H1 (cell line): ENCODE measurements around the gene NEUROG1. TPM values are rescaled to one million over a fixed set of nuclear protein-coding genes. Genes with fewer than 3 reads are reported as not detected.

Experiments used
- CTCF ChIA-PET: fragments of 300-600 bp; sonication (Branson Sonifier 250); formaldehyde crosslinking; loops from one replicate; lab custom pipeline; 2021; ENCODE audit not compliant: partially characterized antibody; lab: Charles Lee
- POLR2A ChIA-PET: fragments of 300-600 bp; sonication (Branson Sonifier 250); formaldehyde crosslinking; loops from one replicate; lab custom pipeline; 2021; ENCODE audit warnings: inconsistent platforms; ENCODE audit not compliant: partially characterized antibody; lab: Charles Lee
- DNase-seq, 2 experiments: peaks; one replicate each; pipeline versions ENCODE4 v3.0.0 to v3.0.0-alpha.2; 2010 to 2022; ENCODE audit warnings: low spot score in 2 of 2, low read depth in 1 of 2, mixed read lengths in 1 of 2
- FAIRE-seq: peaks from 2 replicates; lab custom pipeline; 2011; peaks lifted over from hg19 to GRCh38; lab: Jason Lieb, UNC
- H2AFZ ChIP-seq: 2 replicates; pipeline ENCODE4 v1.8.1; 2012; ENCODE audit warnings: low read length, inconsistent platforms
- H2AK5ac ChIP-seq: 2 replicates; pipeline ENCODE4 v1.6.1; 2013; ENCODE audit warnings: low read depth, low read length
- H2BK120ac ChIP-seq: replicated peaks from 2 replicates; pipeline ENCODE3; 2013; ENCODE audit warnings: low read depth, low read length, inconsistent platforms
- H2BK12ac ChIP-seq: 2 replicates; pipeline ENCODE4 v1.6.1; 2013; ENCODE audit warnings: low read depth, low read length
- H2BK15ac ChIP-seq: 2 replicates; pipeline ENCODE4 v1.6.1; 2013; ENCODE audit warnings: low read length
- H2BK20ac ChIP-seq: 2 replicates; pipeline ENCODE4 v1.6.1; 2013; ENCODE audit warnings: low read length
- H2BK5ac ChIP-seq: 2 replicates; pipeline ENCODE4 v1.6.1; 2013; ENCODE audit warnings: low read depth, low read length
- H3K14ac ChIP-seq: 2 replicates; pipeline ENCODE4 v1.6.1; 2013; ENCODE audit warnings: inconsistent platforms; ENCODE audit not compliant: insufficient read length
- H3K18ac ChIP-seq: 2 replicates; pipeline ENCODE4 v1.6.1; 2013; ENCODE audit warnings: low read length; ENCODE audit errors: extremely low read depth
- H3K23ac ChIP-seq: 2 replicates; pipeline ENCODE4 v1.6.1; 2013; ENCODE audit warnings: inconsistent platforms; ENCODE audit not compliant: insufficient read length
- H3K23me2 ChIP-seq: 2 replicates; pipeline ENCODE4 v1.6.1; 2013; ENCODE audit warnings: low read depth, low read length
- H3K27ac ChIP-seq: 2 replicates; pipeline ENCODE4 v1.6.1; 2011; ENCODE audit warnings: low read depth, low read length, inconsistent platforms
- H3K27me3 ChIP-seq, 4 experiments: replicated peaks in 1 of 4; 1 replicate in 1 of 4; 2 replicates in 3 of 4; pipeline versions ENCODE4 v1.6.1 to v1.8.1; 2011 to 2013; ENCODE audit warnings: low read length in 3 of 4, mild to moderate bottlenecking in 3 of 4, inconsistent platforms in 2 of 4, mixed read lengths in 2 of 4, moderate library complexity in 1 of 4; ENCODE audit not compliant: control insufficient read depth in 3 of 4, insufficient read depth in 3 of 4; ENCODE audit errors: extremely low read depth in 1 of 4
- H3K36me3 ChIP-seq, 4 experiments: 2 replicates each; pipeline versions ENCODE4 v1.6.1 to v1.8.1; 2011 to 2013; ENCODE audit warnings: mild to moderate bottlenecking in 4 of 4, low read length in 3 of 4, moderate library complexity in 2 of 4, control low read depth in 1 of 4, inconsistent platforms in 1 of 4; ENCODE audit not compliant: insufficient read depth in 4 of 4, control insufficient read depth in 2 of 4
- H3K4ac ChIP-seq: replicated peaks from 2 replicates; pipeline ENCODE3; 2013; ENCODE audit warnings: low read length, low read depth, mixed read lengths, inconsistent platforms; ENCODE audit not compliant: insufficient read length
- H3K4me1 ChIP-seq, 4 experiments: replicated peaks in 1 of 4; 1 replicate in 1 of 4; 2 replicates in 3 of 4; pipeline versions ENCODE4 v1.6.1 to v1.8.1; 2011 to 2013; ENCODE audit warnings: low read length in 3 of 4, inconsistent platforms in 2 of 4, mixed read lengths in 1 of 4; ENCODE audit not compliant: insufficient read depth in 4 of 4, control insufficient read depth in 3 of 4
- H3K4me2 ChIP-seq, 2 experiments: 2 replicates each; pipeline versions ENCODE4 v1.6.1 to v1.8.1; 2011 to 2013; ENCODE audit warnings: low read depth in 2 of 2, low read length in 2 of 2, control low read depth in 1 of 2, inconsistent platforms in 1 of 2, mild to moderate bottlenecking in 1 of 2; ENCODE audit not compliant: insufficient read depth in 1 of 2
- H3K4me3 ChIP-seq, 4 experiments: fragments of 200-600, 300-600 bp in 1 of 4; sonication (generic), shearing (Covaris generic), sonication (Bioruptor Twin) in 1 of 4; 2 replicates each; pipeline versions ENCODE4 v1.5.1 to v1.8.1; 2011 to 2016; ENCODE audit warnings: low read length in 4 of 4, low read depth in 3 of 4, control low read depth in 2 of 4, inconsistent platforms in 2 of 4, mild to moderate bottlenecking in 2 of 4, mixed read lengths in 1 of 4, moderate library complexity in 1 of 4; ENCODE audit not compliant: insufficient read depth in 2 of 4; ENCODE audit errors: extremely low read depth in 1 of 4
- H3K56ac ChIP-seq: replicated peaks from 2 replicates; pipeline ENCODE3; 2013; ENCODE audit warnings: low read depth, mild to moderate bottlenecking, mixed read lengths, low read length, inconsistent platforms; ENCODE audit not compliant: insufficient read length
- H3K79me1 ChIP-seq: 2 replicates; pipeline ENCODE4 v1.6.1; 2013; ENCODE audit warnings: low read depth, low read length, control low read depth
- H3K79me2 ChIP-seq, 2 experiments: 2 replicates each; pipeline versions ENCODE4 v1.6.1 to v1.8.1; 2012 to 2013; ENCODE audit warnings: low read length in 2 of 2, mild to moderate bottlenecking in 2 of 2, inconsistent platforms in 1 of 2; ENCODE audit not compliant: insufficient read depth in 2 of 2, control insufficient read depth in 1 of 2
- H3K9ac ChIP-seq, 4 experiments: replicated peaks in 1 of 4; 1 replicate in 1 of 4; 2 replicates in 3 of 4; pipeline versions ENCODE4 v1.6.1 to v1.8.1; 2011 to 2013; ENCODE audit warnings: low read depth in 3 of 4, low read length in 3 of 4, control low read depth in 2 of 4, mild to moderate bottlenecking in 2 of 4, moderate library complexity in 2 of 4, inconsistent platforms in 1 of 4; ENCODE audit errors: extremely low read depth in 1 of 4
- H3K9me3 ChIP-seq, 2 experiments: 2 replicates each; pipeline versions ENCODE4 v1.6.1 to v1.8.1; 2012 to 2013; ENCODE audit warnings: mild to moderate bottlenecking in 2 of 2, moderate library complexity in 2 of 2, control low read depth in 1 of 2, inconsistent platforms in 1 of 2, low read depth in 1 of 2, low read length in 1 of 2, mixed read lengths in 1 of 2; ENCODE audit not compliant: insufficient read depth in 2 of 2
- H4K20me1 ChIP-seq, 2 experiments: replicated peaks in 1 of 2; 2 replicates each; pipeline versions ENCODE3 to v1.8.1; 2011 to 2013; ENCODE audit warnings: inconsistent platforms in 2 of 2, low read length in 2 of 2, mild to moderate bottlenecking in 1 of 2; ENCODE audit not compliant: insufficient read depth in 2 of 2, control insufficient read depth in 1 of 2
- H4K5ac ChIP-seq: 2 replicates; pipeline ENCODE4 v1.6.1; 2013; ENCODE audit warnings: low read length, low read depth, mixed read lengths, inconsistent platforms; ENCODE audit not compliant: insufficient read length
- H4K8ac ChIP-seq: 2 replicates; pipeline ENCODE4 v1.8.0; 2013; ENCODE audit warnings: mild to moderate bottlenecking, moderate library complexity, low read length, inconsistent platforms; ENCODE audit not compliant: insufficient read depth; ENCODE audit errors: extremely low read depth
- H4K91ac ChIP-seq: replicated peaks from 2 replicates; pipeline ENCODE3; 2013; ENCODE audit warnings: low read length, mixed read lengths, inconsistent platforms; ENCODE audit not compliant: insufficient read length
- ASH2L ChIP-seq: fragments of 200-600, 300-600 bp; sonication (generic); IDR thresholded peaks from one replicate; pipeline ENCODE4 v1.7.1; 2017; ENCODE audit warnings: low read length
- CBX8 ChIP-seq: fragments of 300-800, 300-1000 bp; sonication (generic); IDR thresholded peaks from 2 replicates; pipeline ENCODE4 v1.7.1; 2016; ENCODE audit warnings: low read depth, low read length, borderline replicate concordance
- CREB1 ChIP-seq: IDR thresholded peaks from 2 replicates; pipeline ENCODE4 v1.6.1; 2012; ENCODE audit warnings: inconsistent platforms
- JUND ChIP-seq: IDR thresholded peaks from 2 replicates; pipeline ENCODE4 v1.6.1; 2011; ENCODE audit warnings: mild to moderate bottlenecking, improper control_type of control experiment, low read length
- MAFK ChIP-seq: IDR thresholded peaks from 2 replicates; pipeline ENCODE4 v1.6.1; 2012; ENCODE audit warnings: low read depth, mild to moderate bottlenecking, improper control_type of control experiment, low read length
- PHF8 ChIP-seq: fragments of 200-600 bp; sonication (generic); conservative IDR thresholded peaks from 2 replicates; pipeline ENCODE4 v1.7.1; 2012; ENCODE audit warnings: low read depth, mild to moderate bottlenecking, inconsistent platforms, low read length, moderate library complexity
- POLR2AphosphoS5 ChIP-seq: IDR thresholded peaks from 2 replicates; pipeline ENCODE4 v1.6.1; 2011; ENCODE audit warnings: low read depth, low read length
- RXRA ChIP-seq: IDR thresholded peaks from 2 replicates; pipeline ENCODE4 v1.6.1; 2011; ENCODE audit warnings: low read depth, mild to moderate bottlenecking, low read length, moderate library complexity; ENCODE audit not compliant: insufficient read depth
- SIN3A ChIP-seq, 2 experiments: IDR thresholded peaks in 1 of 2; conservative IDR thresholded peaks in 1 of 2; 2 replicates each; pipeline ENCODE4 v1.6.1; 2011 to 2012; ENCODE audit warnings: low read length in 2 of 2, improper control_type of control experiment in 1 of 2, low read depth in 1 of 2, mild to moderate bottlenecking in 1 of 2
- SUZ12 ChIP-seq: fragments of 200-600 bp; sonication (generic); IDR thresholded peaks from 2 replicates; pipeline ENCODE4 v1.6.1; 2012; ENCODE audit warnings: mild to moderate bottlenecking, inconsistent platforms, low read length, moderate library complexity, mixed read lengths
- TEAD4 ChIP-seq: IDR thresholded peaks from 2 replicates; pipeline ENCODE4 v1.6.1; 2012; ENCODE audit warnings: low read depth, low read length, inconsistent platforms, mixed read lengths
- polyA plus RNA-seq, 7 experiments: library from polyadenylated mRNA; depleted of rRNA in 3 of 7; stranded (reverse) in 5 of 7; unstranded in 2 of 7; fragments of >200 nt in 5 of 7; fragments of 200-250 nt in 2 of 7; gene quantifications; 1 replicate in 5 of 7; 2 replicates in 1 of 7; 4 replicates in 1 of 7; pipeline versions ENCODE4 v1.2.1 to v1.2.3, GENCODE V29; 2011 to 2013; ENCODE audit warnings: missing spikeins in 2 of 7, mixed read lengths in 2 of 7
- total RNA-seq: library from RNA; stranded (reverse); fragmentation: NEBNext Ultra II Directional; extraction: Animal tissue kit (Norgen Biotek cat#: 25700); gene quantifications from 2 replicates; pipeline ENCODE4 v1.2.1, GENCODE V29; 2021

Gene NEUROG1
- total and polyA plus RNA-seq, 2 of the 8 experiments (the other 6 are each of a cell fraction or from before 2014, with no cell fraction given) = not detected

DNA sequence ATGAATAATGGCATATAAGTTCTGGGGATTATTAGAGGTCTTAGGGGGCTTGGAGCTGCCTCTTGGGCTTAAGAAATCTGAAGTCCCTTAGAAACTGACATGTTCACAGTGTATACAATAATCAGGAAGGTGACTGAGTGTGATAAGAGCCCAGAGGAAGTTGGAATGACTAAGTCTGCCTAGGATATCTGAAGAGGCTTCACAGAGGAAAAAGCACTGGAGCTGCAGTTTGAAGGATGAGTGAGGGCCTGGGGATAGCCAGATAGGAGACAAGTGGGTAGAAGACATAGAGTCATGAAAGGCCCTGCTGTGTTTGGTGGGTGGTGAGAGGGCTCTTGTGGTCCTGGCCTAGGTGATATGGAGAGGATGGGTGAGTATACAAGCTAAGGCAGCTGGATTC is 8.8 kb downstream of the NEUROG1 start:
- Histone ChIP-seq H3K36me3 (no peaks in the 10 kb centered on the region), H2BK15ac (no peak overlapping the region), H4K8ac (no peak overlapping the region), H3K79me1 (no peaks in the 10 kb centered on the region), H3K23me2 (no peaks in the 10 kb centered on the region), H3K9ac (no peak overlapping the region), H2AFZ (no peak overlapping the region), H3K9me3 (peaks cover 0 to 11% of the 10 kb centered on the region in 2 experiments; a peak in 2 of 4 replicates), H3K4ac (no peak overlapping the region), H2AK5ac (no peak overlapping the region), H3K14ac (no peak overlapping the region), H2BK120ac (no peak overlapping the region), H3K4me3 (no peak overlapping the region), H3K18ac (no peak overlapping the region), H3K23ac (no peak overlapping the region), H3K79me2 (no peaks in the 10 kb centered on the region), H3K4me2 (no peak overlapping the region), H3K4me1 (no peaks in the 10 kb centered on the region), H4K91ac (no peak overlapping the region), H2BK20ac (no peak overlapping the region), H2BK12ac (no peak overlapping the region), H3K27me3 (peaks cover 13 to 46% (median 38%) of the 10 kb centered on the region in 4 experiments), H4K20me1 (no peaks in the 10 kb centered on the region), H3K27ac (no peak overlapping the region), H4K5ac (no peak overlapping the region), H2BK5ac (no peak overlapping the region), H3K56ac (no peak overlapping the region)
- DNase-seq (no peak), FAIRE-seq (no peak)
- no peak for TF ChIP-seq CREB1
- TF ChIP-seq CBX8 = no peak
- TF ChIP-seq TEAD4 = no peak
- TF ChIP-seq JUND = no peak
- TF ChIP-seq PHF8 = no peak
- TF ChIP-seq SIN3A (conservative IDR thresholded peaks at IDR 0.05 in 1 of 2, IDR thresholded peaks at IDR 0.05 in 1 of 2; ENCODE audit: low read depth in 1 of 2, low read length in 2 of 2) = no peak
- no peak for TF ChIP-seq MAFK
- no peak for TF ChIP-seq POLR2AphosphoS5
- TF ChIP-seq SUZ12 = no peak
- TF ChIP-seq RXRA = no peak
- TF ChIP-seq ASH2L = no peak
- ChIA-PET POLR2A (no interaction called here), CTCF (interaction anchor here (0.8 to 3.2 kb wide), 5 partner anchors 22 to 60 kb away, joined by 3 to 12 read pairs (median 4); no protein-coding TSS in a partner anchor)
